GM21360 (cell line): ENCODE data around the gene SEC62.
"Not testable (repeated sequence)": the region's sequence is repeated elsewhere in the genome, so short reads cannot be mapped to it uniquely, and the experiment has no call there.

ENCODE experiments used
- ATAC-seq: cut with Tn5 transposase; IDR thresholded peaks from one replicate; pipeline ENCODE4 v1.9.1; 2021; ENCODE audit warnings: mild to moderate bottlenecking, moderate library complexity; ENCODE audit not compliant: unreplicated experiment

The SEC62 gene

DNA sequence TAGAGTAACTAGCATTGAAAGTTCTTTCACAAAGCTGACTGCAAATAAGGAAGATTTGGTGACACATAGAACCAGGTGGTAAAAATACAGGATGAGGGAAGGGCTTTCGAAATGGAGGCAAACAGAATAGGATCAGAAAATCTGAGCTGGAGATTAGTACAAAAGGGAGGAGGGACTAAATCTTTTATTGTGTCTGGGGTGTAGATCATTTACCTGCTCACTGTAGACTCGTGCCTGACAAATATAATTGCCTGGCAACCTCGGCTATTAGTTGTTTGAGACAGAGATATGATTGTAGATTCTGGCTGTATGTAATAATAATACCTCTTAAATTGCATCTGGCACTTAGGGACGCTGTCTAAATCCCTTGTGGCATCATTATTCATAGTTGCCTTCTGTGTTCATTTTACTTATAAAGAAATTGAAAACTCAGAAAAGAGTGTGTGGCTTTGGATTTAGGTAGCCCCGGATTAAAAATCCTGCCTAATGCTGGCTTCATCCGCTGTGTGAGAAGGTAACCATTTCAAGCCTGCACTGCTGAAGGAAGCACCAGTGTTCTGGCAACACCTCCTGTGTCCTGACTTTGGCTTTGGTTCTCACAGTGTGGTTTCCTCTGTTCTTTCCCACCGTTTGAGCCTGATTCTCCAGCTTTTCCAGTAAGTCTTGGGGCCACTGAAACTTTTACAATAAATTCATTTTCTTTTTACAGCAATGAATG lies 46.2 kb downstream of the SEC62 start:
- no peak for ATAC-seq

DNA sequence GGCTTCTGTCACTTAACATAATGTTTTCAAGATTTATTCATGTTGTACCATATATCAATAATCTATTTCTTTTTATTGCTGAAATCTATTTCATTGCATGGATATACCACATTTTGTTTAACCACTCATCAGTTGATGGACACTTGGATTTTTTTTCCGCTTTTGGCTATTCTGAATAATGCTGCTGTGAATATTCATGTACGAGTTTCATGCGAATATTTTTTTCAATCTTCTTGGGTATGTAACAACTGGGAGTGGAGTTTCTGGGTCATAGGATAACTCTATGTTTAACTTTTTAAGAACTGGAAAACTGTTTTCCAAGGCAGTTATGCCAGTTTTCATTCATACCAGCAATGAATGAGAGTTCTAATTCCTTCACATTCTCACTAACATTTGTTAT lies 49.5 kb downstream of the SEC62 start:
- no peak for ATAC-seq

DNA sequence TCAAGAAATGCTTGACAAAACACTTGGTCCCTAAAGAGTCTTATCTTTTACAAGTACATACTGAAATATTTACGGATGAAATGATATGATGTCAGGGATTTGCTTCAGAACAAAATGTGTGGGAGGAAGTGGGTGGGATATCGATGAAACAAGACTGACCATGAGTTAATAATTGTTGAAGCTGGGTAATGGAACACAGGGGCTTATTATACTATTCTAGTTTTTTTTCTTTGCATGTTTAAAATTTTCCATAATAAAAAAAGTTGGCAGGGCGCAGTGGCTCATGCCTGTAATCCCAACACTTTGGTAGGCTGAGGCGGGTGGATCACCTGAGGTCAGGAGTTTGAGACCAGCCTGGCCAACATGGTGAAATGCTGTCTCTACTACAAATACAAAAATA lies 52.7 kb downstream of the SEC62 start:
- not testable (repeated sequence) for ATAC-seq

DNA sequence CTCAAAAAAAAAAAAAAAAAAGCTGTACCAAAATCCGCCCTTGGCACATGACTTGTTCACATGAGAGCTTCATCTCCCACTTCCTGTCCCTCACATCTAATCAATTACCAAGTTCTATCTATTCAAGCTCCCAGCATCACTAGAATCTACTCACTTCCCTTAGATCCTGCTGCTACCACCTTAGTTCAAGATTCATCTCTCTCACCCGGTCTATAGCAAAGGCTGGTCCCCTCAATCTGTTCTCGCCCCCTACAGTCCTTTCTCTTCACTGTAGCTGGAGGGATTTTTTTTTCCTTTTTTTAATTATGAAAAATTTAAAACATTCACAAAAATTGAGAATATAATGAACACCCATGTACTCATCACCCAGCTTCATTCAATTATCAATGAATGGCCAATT lies 54.5 kb downstream of the SEC62 start:
- ATAC-seq: no peak

DNA sequence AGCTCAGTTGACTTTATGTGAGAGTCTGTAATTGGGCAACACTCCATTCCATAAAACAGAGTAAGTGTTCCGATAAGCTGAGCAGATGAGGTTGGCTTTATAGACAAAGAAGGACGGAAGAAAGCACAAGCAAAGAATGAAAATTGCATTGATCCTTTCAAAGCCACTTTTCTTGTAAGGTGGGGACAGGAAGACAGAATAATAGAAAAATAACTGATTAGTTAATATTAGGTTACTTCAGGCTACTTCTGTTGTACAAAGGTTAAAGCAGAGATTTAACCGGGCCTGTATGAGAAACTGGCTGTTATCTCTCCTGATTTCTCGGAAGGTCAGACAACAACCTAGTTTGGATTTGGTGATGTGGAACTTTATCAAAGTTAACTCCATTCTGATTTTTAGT lies 55.7 kb downstream of the SEC62 start:
- ATAC-seq: no peak

GRCh38 chr3:170023165-170023564 lies 56.6 kb downstream of the SEC62 start:
- no peak for ATAC-seq

DNA sequence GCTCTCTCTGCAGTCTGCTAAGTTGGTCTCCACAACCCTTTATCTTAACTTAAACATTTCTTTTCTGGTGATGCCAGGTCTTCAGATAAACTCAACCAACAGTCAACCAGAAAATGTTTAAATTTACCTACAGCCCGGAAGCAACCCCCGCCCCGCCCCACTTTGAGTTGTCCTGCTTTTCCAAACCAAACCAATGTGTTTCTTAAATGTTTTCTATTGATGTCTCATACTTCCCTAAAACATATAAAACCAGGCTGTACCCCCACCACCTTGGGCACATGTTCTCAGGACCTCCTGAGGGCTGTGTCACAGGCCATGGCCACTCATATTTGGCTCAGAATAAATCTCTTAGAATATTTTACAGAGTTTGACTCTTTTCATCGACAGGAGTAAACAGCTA lies 58.0 kb downstream of the SEC62 start:
- no peak for ATAC-seq

DNA sequence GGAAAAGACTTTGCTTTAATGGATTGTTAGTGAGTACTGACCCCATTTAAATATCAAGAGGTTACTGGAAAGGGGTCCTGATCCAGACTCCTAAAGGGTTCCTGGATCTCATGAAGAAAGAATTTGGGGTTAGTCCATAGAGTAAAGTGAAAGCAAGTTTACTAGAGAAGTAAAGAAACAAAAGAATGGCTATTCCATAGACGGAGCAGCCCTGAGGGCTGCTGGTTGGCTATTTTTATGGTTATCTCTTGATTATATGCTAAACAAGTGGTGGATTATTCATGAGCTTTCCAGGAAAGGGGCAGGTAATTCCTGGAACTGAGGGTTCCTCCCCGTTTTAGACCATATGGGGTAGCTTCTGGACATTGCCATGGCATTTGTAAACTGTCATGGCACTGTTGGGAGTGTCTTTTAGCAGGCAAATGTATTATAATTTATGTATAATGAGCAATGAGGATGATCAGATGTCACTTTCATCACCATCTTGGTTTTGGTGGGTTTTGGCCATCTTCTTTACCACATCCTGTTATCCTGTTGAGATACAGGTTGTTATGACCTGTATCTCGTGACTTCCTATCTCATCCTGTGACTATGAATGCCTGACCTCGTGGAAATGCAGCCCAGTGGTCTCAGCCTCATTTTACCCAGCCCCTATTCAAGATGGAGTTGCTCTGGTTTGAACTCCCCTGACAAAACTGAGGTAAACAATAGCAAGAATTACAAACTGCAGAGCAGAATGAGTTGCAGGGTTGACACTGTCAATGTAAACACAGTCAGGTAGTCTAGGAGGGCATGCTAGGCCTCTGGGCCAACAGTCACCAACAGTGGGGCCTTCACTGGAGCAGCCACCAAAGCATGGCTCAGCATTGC lies 60.9 kb downstream of the SEC62 start:
- ATAC-seq: no peak

GRCh38 chr3:170033489-170033888 lies 66.9 kb downstream of the SEC62 start:
- ATAC-seq: no peak

DNA sequence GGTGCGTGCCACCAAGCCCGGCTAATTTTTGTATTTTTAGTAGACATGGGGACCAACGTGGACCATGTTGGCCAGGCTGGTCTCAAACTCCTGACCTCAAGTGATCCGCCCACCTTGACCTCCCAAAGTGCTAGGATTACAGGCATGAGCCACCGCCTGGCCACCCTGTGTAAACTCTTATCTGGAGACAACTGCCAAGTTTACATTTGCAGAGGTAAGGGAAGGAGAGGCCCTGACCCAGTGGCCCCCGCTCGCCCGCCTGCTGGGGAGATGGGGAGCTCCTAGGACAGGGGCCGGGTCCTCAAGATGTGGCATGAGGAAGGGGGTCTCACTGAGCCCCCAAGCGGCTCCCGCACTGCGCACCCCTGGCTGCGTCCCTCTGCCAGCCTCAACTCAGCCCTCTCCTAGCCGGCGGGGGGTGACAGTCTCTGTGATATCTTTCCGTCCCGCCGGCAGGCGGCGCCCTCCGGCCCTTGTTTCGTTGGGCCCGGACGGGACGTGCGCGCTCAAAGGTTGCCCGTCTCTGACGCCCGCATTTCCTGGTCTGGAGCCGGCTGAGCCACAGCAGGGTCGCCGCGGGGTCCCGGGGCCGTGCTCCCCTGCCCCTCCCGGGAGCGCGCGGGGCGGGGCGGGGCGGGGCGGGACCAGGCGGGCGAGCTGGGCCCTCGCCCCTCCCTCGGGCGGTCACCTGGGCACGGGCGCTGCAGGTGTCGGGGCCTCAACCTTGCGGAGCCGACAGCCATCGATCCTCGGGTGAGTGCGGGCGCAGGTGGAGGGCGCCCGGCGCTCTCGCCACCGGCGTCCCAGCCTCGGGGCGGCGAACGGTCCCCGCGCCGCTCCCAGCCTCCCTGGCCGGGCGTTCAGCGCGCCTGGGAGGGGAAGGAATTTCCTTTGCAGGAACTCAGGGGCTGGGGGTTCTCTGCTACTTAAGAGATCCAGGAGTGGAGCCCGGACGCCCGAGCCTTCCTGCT lies 71.1 kb downstream of the SEC62 start, which contains the start of gene GPR160:
TSS of gene GPR160 (plus strand) at position 533 of the 971 bp plus-strand sequence. CDS start 45,978 bp downstream, outside the sequence.
- ATAC-seq: peak; percentile 86

DNA sequence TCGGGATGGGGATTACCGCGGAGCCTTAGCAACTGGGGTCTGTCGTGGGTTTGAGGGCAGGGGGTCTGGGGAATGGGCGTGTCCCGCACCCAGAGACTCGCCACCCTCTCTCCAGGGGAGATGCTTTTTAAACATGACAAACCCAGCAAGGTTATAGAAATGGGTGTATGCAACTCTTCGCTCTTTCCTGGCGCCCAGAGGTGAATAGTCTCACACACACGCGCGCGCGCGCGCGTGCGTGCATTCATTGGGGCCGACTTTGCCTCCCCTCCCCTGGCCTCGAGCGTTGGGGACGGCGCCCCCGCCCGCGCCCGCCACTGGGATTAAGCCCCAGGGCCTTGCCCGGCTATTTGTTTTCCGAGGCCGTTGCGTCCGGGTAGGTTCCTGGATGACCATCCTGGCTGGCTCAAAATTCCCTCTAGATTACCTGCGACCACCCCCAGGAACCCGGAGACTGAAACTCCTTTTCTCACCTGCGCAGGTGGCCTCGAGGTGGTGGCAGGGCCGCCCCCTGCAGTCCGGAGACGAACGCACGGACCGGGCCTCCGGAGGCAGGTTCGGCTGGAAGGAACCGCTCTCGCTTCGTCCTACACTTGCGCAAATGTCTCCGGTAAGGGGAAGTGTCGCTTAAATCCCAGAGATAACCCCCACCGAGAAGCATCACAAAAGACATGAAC lies 72.0 kb downstream of the SEC62 start:
- peak; percentile 8 for ATAC-seq

DNA sequence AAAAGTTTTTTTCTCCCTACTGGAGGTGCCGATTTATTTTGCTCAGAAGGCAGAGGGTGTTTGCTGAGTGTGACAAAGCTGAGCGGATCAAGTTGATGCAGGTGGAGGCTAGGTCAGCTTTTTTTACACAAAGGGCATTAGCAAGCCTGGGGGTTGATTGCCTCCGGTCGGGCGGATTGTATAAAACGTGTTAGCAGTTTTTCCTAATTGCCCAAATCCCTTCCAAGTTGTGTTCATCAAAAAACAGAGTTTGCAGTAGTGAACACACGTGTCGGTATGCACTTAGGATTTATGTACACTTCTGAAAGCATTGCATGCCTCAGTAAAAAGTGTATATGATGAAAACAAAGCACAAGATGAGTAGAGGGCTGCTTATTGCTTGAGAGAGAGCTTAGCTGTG lies 73.8 kb downstream of the SEC62 start:
- ATAC-seq: no peak

DNA sequence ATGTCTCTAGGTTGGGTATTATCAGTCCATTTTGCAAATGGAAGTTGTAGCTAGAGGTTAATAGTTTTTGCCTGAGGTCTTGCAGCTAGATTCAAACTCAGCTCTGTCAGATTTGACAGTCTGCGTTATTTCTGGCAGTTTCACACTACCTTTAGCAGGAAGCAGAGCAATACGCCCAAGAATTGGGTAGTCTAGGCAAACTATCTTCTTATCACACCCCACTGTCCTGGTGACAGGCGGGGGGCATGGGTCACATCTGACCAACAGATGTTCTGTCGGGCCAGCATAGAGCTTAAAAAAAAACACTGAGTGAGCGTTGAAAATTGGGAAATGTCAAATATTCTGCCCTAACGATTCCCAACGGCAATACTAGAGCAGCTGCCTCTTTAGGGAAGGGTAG lies 76.9 kb downstream of the SEC62 start:
- ATAC-seq: no peak

- no peak for ATAC-seq
Measured at GRCh38 chr3:170044271-170044670, 77.7 kb downstream of the SEC62 start.

GRCh38 chr3:170044795-170045244 lies 78.2 kb downstream of the SEC62 start:
- ATAC-seq: peak; percentile 76

GRCh38 chr3:170046269-170047132 lies 79.9 kb downstream of the SEC62 start:
- ATAC-seq: no peak

- no peak for ATAC-seq
Measured at GRCh38 chr3:170047133-170047404, 80.5 kb downstream of the SEC62 start.
